Activated CD4-positive, alpha-beta T cell treated with anti-CD3 and anti-CD28 coated beads, Interleukin-2, amount 10 ng/mL, durations not matched to agents 7 days and 5 days (primary cell): ENCODE results near the gene TMEM219. TPM values are rescaled to one million over a fixed set of nuclear protein-coding genes. Genes with fewer than 3 reads are reported as not detected.
"Not testable (repeated sequence)": the region's sequence is repeated elsewhere in the genome, so short reads cannot be mapped to it uniquely, and the experiment has no call there.

ENCODE experiments used
- CTCF ChIA-PET: fragments of 350-600 bp; sonication (Branson Sonifier 250); formaldehyde crosslinking; loops from one replicate; lab custom pipeline; 2021; ENCODE audit warnings: antibody characterized with exemption; lab: Charles Lee
- POLR2A ChIA-PET: fragments of 350-600 bp; sonication (Branson Sonifier 250); formaldehyde crosslinking; loops from one replicate; lab custom pipeline; 2021; ENCODE audit warnings: antibody characterized with exemption; lab: Charles Lee
- DNase-seq: peaks from one replicate; pipeline ENCODE4 v3.0.0-alpha.2; 2020
- H3K27ac Mint-ChIP-seq: one replicate; pipeline ENCODE4 v1.8.0; 2021; ENCODE audit warnings: mild to moderate bottlenecking, moderate library complexity, mixed read lengths
- H3K27me3 Mint-ChIP-seq: one replicate; pipeline ENCODE4 v1.8.0; 2021; ENCODE audit warnings: mixed read lengths
- H3K36me3 Mint-ChIP-seq: one replicate; pipeline ENCODE4 v1.8.0; 2021; ENCODE audit warnings: low read depth, mixed read lengths
- H3K4me1 Mint-ChIP-seq: one replicate; pipeline ENCODE4 v1.8.0; 2021; ENCODE audit warnings: mixed read lengths
- H3K4me3 Mint-ChIP-seq: one replicate; pipeline ENCODE4 v1.8.0; 2021; ENCODE audit warnings: mild to moderate bottlenecking, moderate library complexity, mixed read lengths
- H3K9me3 Mint-ChIP-seq: one replicate; pipeline ENCODE4 v1.8.0; 2021; ENCODE audit warnings: mixed read lengths
- total RNA-seq, 2 experiments: library from RNA; stranded (reverse); gene quantifications; one replicate each; pipeline ENCODE4 v1.2.3, GENCODE V29; 2021

TMEM219 gene
- total RNA-seq, 2 experiments from 2014 or later = 57.8 to 60.5 TPM

DNA sequence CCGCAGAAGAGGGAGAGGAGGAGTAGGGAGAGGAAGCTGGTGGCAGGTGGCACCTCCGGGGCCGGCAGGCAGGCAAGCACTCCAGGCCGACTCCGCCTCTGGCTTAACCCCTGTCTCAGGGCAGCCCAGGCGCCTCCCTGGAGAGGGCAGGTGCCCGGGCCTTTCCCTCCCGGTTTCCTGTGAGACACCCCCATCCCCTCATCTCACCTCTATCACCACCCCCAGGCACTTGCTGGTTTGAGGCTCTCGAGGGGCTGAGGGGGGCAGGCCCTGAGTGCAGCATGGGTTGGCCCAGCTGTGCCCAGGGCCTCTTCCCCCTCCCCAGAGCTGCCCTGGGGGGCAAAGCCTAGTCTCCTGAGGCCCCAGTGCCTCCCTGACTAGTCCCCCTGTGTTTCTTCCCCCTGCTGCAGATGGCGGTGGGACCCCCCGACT, 42.9 kb downstream of the TMEM219 start:
- ChIA-PET POLR2A (no interaction called here), CTCF (interaction anchor here (0.8 to 2.2 kb wide), 7 partner anchors 9 to 309 kb away, joined by 3 to 6 read pairs (median 3); partner anchors contain the start of genes C16orf92, HIRIP3 and MAZ)
- peak overlapping the region; percentile 41 for H3K27ac Mint-ChIP-seq
- H3K27me3 Mint-ChIP-seq = peaks cover 6% of the 10 kb centered on the region
- H3K36me3 Mint-ChIP-seq = peaks cover 3% of the 10 kb centered on the region
- H3K4me1 Mint-ChIP-seq = no peaks in the 10 kb centered on the region
- no peak overlapping the region for H3K4me3 Mint-ChIP-seq
- DNase-seq = no peak
- no peaks in the 10 kb centered on the region for H3K9me3 Mint-ChIP-seq

DNA sequence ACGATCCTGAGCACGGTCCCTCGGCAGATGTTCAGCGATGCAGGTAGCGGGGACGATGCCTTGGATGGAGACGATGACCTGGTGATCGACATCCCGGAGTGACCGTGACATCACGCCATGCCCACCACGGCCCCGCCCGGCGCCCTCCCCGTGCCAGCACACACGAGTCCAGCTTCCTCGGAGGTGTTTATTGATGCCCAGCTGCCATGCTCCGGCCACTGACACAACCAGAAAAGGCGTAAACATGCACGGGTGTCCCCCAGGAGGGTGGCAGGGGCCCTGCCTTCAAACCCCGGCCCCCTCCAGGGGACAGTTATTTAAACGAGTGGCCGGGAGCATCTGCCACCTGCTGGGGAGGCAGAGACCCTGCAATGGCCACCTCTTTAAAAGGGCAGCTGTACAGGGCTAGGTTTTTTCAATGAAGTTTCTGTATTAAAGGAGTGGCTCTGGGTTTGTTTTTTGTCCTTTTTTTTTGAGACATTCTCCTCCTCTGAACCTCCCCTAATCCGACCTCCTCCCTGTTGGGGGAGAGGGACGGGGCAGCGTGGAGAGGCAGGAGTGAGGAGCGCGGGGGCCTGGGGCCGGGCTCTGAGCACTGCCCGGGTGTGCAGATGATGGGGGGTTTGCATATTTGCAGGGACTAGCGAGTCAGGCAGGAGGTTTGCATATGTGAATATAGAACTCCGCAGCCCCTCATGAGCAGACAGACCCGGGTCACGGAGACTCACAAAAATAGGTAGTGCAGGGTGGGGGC, 43.6 kb downstream of the TMEM219 start:
- Mint-ChIP-seq H3K9me3 (no peaks in the 10 kb centered on the region), H3K36me3 (peaks cover 3% of the 10 kb centered on the region), H3K4me1 (peaks cover 2% of the 10 kb centered on the region), H3K4me3 (no peak overlapping the region), H3K27me3 (peaks cover 12% of the 10 kb centered on the region), H3K27ac (no peak overlapping the region)
- POLR2A ChIA-PET = no interaction called here
- peak; percentile 51 for DNase-seq
- CTCF ChIA-PET = interaction anchor here (0.8 to 2.2 kb wide), 6 partner anchors 10 to 198 kb away, joined by 3 to 6 read pairs (median 3); partner anchors contain the start of genes C16orf92, HIRIP3 and MAZ

DNA sequence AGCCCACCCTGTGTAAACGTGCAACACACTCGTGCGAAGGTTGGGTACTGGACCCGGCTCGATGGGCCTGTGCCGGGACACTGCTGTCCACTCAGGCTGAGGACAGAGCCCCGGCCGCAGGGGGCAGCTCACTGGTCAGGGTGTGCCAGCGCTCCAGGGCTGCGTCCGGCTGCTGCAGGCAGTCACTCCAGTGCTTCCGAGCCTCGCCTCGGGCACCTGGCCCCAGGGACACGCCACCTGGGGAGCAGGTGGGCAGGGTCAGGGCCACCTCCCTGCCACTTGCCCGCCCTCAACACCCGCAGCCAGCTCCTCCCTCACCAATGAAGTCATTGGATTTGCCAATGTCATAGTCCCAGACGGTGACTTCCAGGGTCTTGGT, 44.2 kb downstream of the TMEM219 start:
- no peaks in the 10 kb centered on the region for H3K9me3 Mint-ChIP-seq
- H3K4me1 Mint-ChIP-seq = peaks cover 3% of the 10 kb centered on the region
- H3K4me3 Mint-ChIP-seq = no peak overlapping the region
- no peak overlapping the region for H3K27ac Mint-ChIP-seq
- ChIA-PET POLR2A (no interaction called here), CTCF (interaction anchor here (1.0 to 2.2 kb wide), 3 partner anchors 11 to 199 kb away, joined by 3 to 6 read pairs (median 3); partner anchors contain the start of genes C16orf92, HIRIP3 and MAZ)
- DNase-seq = no peak
- H3K36me3 Mint-ChIP-seq = peaks cover 3% of the 10 kb centered on the region
- peaks cover 13% of the 10 kb centered on the region for H3K27me3 Mint-ChIP-seq

DNA sequence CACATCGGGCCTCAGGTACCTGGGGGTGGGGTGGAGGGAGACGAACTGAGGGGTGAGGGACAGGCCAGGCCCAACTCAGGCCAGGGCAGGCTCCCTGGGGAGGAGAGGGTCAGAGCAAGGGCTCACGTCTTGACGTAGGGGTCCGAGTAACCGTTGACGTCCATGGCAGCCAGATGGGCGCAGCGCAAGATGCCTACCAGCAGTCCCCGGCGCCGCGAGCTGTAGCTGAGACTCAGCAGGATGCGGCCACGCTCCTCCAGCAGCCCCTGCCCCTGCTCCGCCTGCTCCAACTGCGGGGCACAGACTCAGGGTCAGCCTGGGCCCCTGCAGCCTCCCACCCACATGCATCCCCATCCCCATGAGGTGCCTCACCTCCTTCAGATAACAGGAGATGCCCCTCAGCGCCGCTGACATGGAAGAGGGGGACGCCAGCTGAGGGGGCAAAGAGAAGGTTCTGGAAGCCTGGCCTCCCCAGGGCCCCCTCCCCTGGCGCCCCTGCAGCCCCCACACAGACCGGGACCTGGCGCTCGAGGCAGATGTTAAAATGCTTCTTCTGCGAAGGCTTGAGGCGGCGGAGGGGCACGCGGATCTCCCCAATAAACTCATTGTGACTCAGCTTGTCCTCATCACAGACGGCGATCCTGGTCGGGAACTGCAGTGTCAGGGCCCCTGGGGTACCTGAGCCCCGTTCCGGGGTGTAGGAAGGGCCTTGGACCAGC, 44.9 kb downstream of the TMEM219 start:
- Mint-ChIP-seq H3K27me3 (peaks cover 15% of the 10 kb centered on the region), H3K4me1 (peaks cover 3% of the 10 kb centered on the region), H3K9me3 (no peaks in the 10 kb centered on the region), H3K27ac (no peak overlapping the region), H3K36me3 (peaks cover 3% of the 10 kb centered on the region), H3K4me3 (no peak overlapping the region)
- POLR2A ChIA-PET = no interaction called here
- no peak for DNase-seq
- CTCF ChIA-PET = interaction anchor here (0.7 to 2.2 kb wide), 4 partner anchors 11 to 223 kb away, joined by 3 to 6 read pairs (median 3); partner anchors contain the start of gene MAZ

DNA sequence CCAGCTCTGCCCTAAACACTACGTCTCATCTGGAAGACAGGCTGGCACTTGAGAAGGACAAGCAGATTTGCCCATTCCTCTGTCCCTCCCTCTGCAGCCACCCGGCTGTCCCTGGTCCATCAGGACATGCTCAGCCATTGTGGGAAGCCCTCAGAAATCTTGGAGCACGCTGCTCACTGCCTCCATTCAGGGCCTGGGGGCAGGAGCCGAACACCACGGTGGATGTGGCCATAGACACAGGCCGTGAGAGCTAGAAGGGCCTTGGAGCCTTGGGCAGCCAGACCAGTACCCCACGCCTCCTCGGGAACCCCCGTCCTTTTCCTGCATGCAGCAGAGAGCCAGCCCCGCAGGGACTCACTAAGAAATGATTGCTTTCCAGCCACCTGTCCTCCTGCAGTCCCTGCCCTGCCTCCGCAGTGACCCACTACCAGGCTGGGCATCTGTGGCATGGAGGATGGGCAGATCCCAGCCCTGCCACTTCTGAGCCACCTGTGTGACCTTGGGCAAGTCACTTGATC, 45.6 kb downstream of the TMEM219 start:
- ChIA-PET CTCF (interaction anchor here (0.7 to 1.4 kb wide), 3 partner anchors 11 to 223 kb away, joined by 3 read pairs; no protein-coding TSS in a partner anchor), POLR2A (no interaction called here)
- peaks cover 3% of the 10 kb centered on the region for H3K36me3 Mint-ChIP-seq
- H3K4me1 Mint-ChIP-seq = peaks cover 6% of the 10 kb centered on the region
- H3K27me3 Mint-ChIP-seq = peaks cover 20% of the 10 kb centered on the region
- no peak overlapping the region for H3K27ac Mint-ChIP-seq
- DNase-seq = no peak
- no peak overlapping the region for H3K4me3 Mint-ChIP-seq
- H3K9me3 Mint-ChIP-seq = no peaks in the 10 kb centered on the region

DNA sequence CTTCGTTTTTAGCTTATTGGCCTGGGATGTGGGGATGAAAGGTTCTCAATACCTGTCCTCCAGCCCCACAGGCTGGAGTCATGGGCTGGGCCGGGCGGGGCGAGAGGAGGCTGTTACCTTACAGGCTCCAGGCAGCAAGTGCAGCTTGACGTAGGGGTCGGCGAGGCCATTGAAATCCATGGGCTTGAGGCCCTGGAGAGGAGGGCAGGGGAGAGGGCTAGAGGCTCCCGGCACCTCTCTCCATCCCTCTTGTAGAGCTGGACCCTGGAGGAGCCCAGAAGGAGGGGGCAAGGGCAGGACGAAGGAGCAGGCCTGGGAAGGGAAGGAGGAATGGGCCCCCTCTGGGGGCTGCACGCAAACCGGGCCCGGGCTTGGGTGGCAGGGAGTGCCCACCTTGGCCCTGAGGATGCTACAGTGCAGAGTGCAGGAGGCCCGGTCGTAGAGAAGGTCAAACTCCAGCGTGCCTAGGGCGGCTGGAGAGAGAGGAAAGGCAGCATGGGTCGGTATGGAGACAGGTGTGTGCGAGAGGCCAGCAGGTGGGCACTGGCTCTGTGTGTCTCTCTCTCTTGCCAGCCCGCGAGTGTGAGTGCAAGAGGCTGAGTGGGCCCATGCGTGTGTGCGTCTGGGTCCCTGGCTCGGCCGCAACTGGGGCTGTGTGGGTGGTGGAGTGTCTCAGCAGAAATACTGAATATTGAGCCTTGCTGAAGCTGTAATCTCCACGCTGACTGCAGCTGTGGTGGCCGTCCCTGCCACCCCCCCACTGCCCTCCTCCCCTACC, 47.4 kb downstream of the TMEM219 start:
- Mint-ChIP-seq H3K9me3 (no peaks in the 10 kb centered on the region), H3K27ac (no peak overlapping the region), H3K4me3 (no peak overlapping the region), H3K36me3 (no peaks in the 10 kb centered on the region), H3K4me1 (peaks cover 6% of the 10 kb centered on the region), H3K27me3 (peaks cover 26% of the 10 kb centered on the region)
- POLR2A ChIA-PET = interaction anchor here (0.6 kb wide), 1 partner anchor 121 kb away, joined by 5 read pairs; no protein-coding TSS in a partner anchor
- CTCF ChIA-PET = interaction anchor here (1.0 kb wide), 1 partner anchor 219 kb away, joined by 3 read pairs; no protein-coding TSS in a partner anchor
- no peak for DNase-seq

DNA sequence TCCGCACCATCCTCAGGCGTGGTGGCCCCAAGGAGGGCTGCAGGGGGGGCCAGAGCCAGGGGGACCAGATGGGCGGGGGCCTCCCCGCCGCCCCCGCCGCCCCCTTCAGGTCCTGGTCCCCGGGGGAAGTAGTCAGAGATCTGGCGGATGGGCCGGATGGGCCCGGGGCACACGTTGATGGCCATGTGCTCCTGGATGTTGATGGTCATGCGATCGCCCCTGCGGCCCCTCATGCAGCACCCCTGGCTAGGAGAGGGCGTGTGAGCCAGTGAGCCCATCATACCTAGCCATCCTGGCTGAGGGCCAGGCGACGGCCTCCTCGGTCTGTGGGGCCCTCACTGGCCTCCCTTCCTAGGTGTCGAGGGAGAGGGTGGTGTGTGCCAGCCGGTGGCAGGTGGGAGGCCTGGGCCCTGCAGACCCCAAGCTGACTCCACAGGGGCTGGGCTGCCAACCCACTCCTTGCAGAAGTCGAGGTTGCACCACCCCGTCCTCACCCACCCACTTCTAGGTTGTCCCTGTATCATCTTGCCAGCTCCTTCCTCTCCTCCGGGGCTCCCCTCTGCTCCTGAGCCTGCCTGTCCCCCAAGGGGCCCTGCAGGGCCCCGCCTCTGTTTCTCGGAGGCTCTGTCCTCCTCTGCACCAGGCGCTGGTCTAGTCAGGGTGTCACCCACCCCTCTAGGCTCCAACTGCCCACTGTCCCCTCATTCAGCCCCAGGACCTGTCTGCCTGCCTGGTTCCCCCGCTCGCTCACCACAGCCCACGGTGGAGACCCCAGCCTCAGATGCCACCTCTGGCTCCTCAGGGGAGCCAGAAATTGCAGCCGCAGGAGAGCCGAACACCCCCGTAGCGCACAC, 48.3 kb downstream of the TMEM219 start:
- no peaks in the 10 kb centered on the region for H3K9me3 Mint-ChIP-seq
- no peak overlapping the region for H3K27ac Mint-ChIP-seq
- H3K36me3 Mint-ChIP-seq = no peaks in the 10 kb centered on the region
- peak overlapping the region; percentile 67 for H3K4me3 Mint-ChIP-seq
- H3K4me1 Mint-ChIP-seq = peaks cover 6% of the 10 kb centered on the region
- peaks cover 26% of the 10 kb centered on the region for H3K27me3 Mint-ChIP-seq
- ChIA-PET POLR2A (interaction anchor here (0.6 kb wide), 1 partner anchor 122 kb away, joined by 5 read pairs; no protein-coding TSS in a partner anchor), CTCF (no interaction called here)
- DNase-seq = no peak

DNA sequence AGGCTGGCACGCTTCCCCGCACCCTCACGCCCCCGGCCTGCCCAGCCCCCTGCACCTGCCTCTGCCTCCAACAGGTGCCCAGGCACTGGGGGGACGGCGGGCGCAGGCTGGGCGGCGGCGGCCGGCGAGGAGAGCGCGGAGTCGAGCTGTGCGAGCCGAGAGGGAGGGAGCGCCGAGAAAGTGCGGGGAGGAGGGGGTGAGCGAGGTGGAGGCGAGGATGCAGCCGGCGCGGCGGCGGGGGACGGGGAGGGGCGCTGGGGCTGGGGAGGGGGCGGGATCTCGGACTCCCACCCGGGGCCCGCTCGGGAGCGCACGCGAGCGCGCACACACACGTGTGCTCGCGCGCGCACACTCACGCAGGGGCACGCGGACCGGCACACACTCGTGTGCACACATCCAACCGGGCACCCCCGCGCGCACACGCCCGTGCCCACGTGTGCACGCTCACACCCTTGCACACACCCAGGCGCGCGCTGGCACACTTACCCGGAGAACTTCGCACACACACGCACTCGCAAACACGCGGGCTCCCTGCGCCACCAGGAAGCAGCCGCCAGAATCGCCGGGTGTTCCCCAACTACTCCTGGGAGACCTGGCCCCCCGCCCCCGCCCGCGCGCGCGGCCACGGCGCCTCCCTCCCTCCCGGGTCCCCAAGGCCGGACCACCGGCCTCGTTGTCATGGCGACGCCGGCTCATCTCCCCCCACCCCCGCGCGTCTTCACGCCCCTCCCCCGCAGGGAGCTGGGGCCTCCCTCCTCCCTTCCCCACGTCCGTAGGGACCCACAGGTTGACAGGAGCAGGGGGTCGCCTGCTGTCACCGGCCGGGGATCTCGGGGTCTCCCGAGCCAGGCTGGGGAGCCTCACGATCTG, 49.2 kb downstream of the TMEM219 start, which contains the start of gene DOC2A:
TSS of gene DOC2A (minus strand) at position 184 of the 870 bp plus-strand sequence. CDS start 805 bp downstream, outside the sequence.
- Mint-ChIP-seq H3K4me1 (peaks cover 6% of the 10 kb centered on the region), H3K36me3 (no peaks in the 10 kb centered on the region), H3K4me3 (peak within 1 kb of the TSS; percentile 73), H3K27me3 (peaks cover 26% of the 10 kb centered on the region), H3K9me3 (no peaks in the 10 kb centered on the region), H3K27ac (no peak within 1 kb of the TSS)
- DNase-seq = peak; percentile 47
- ChIA-PET CTCF (interaction anchor here (0.6 kb wide), 1 partner anchor 187 kb away, joined by 4 read pairs; no protein-coding TSS in a partner anchor), POLR2A (no interaction called here)

DNA sequence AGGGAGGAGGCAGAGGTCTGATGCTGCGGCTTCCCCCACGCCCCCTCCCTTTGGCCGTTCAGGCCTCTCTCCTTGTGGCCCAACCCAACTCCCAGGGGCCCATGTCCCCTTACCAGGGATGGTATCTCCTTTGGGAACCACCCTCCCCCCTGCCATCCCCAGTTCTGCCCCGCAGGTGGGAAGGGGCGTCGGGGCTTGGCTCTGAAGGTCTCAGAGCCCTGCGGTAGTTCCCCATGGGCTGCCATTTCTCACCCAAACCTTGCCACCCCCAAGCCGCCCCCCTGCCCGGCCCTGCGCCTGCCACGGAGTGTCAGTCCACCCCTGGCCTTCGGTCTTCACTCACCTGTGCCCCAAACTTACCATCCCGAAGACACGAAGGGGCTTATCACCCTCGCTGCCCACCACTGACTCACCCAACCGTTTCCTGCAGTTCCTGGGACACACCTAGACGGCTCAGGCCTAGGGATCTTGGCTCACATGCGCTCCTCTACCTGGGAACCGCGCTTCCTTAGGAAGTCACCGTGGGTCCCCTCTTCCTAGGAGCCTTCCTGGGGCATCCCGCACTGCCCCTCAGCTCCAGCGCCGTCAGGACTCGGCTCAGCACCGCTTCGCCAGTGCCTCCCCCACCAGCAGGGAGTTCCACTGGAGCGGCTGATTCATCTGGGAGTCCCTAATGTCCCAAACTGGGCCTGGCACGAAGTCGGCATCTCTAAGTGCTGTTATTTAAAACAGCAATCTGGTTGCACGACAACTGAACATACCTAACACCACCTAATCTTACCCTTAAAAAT, 50.0 kb downstream of the TMEM219 start:
- peak overlapping the region; percentile 73 for H3K4me3 Mint-ChIP-seq
- peaks cover 6% of the 10 kb centered on the region for H3K4me1 Mint-ChIP-seq
- ChIA-PET CTCF (no interaction called here), POLR2A (no interaction called here)
- H3K27me3 Mint-ChIP-seq = peaks cover 26% of the 10 kb centered on the region
- no peak overlapping the region for H3K27ac Mint-ChIP-seq
- no peaks in the 10 kb centered on the region for H3K9me3 Mint-ChIP-seq
- no peak for DNase-seq
- no peaks in the 10 kb centered on the region for H3K36me3 Mint-ChIP-seq

DNA sequence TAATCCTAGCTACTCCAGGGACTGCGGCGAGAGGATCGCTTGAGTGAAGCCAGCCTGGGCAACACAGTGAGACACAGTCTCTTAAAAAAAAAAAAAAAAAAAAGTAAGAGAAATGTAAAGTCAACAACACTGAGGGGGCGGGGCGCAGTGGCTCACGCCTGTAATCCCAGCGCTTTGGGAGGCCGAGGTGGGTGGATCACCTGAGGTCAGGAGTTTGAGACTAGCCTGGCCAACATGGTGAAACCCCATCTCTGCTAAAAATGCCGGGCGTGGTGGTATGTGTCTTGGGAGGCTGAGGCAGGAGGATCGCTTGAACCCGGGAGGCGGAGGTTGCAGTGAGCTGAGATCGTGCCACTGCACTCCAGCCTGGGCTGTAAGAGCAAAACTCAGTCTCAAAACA, 50.7 kb downstream of the TMEM219 start:
- H3K4me1 Mint-ChIP-seq, POLR2A ChIA-PET, DNase-seq, H3K9me3 Mint-ChIP-seq, H3K27ac Mint-ChIP-seq, H3K36me3 Mint-ChIP-seq, H3K4me3 Mint-ChIP-seq: not testable (repeated sequence)
- peaks cover 29% of the 10 kb centered on the region for H3K27me3 Mint-ChIP-seq
- CTCF ChIA-PET = interaction anchor here (1.0 kb wide), 1 partner anchor 19 kb away, joined by 3 read pairs; the partner anchor contains the start of gene TLCD3B
